ENCODE measurements around the gene CLC.

GRCh38 chr19:39708594-39708993 is 29.2 kb downstream of the CLC start:
- no peak for TF ChIP-seq CTCF (IDR thresholded peaks at IDR 0.05; ENCODE audit: low read length)
- TF ChIP-seq EZH2 (IDR thresholded peaks at IDR 0.05; ENCODE audit: borderline replicate concordance, low read length), result no peak

Data from OCI-LY1 (cell line).